B cell (primary cell): ENCODE results near the gene HHEX. TPM values are rescaled to one million over a fixed set of nuclear protein-coding genes. Genes with fewer than 3 reads are reported as not detected.

Source experiments
- ATAC-seq: fragments of 200-7000 bp; cut with Tn5 transposase; one replicate; pipeline ENCODE4 v1.10.0; 2021; ENCODE audit warnings: low read depth, mild to moderate bottlenecking, moderate number of reproducible peaks, moderate library complexity
- CTCF ChIA-PET: fragments of 350-600 bp; sonication (Branson Sonifier 250); formaldehyde crosslinking; loops from one replicate; lab custom pipeline; 2021; ENCODE audit warnings: antibody characterized with exemption, inconsistent platforms; lab: Charles Lee
- POLR2A ChIA-PET: fragments of 350-600 bp; sonication (Branson Sonifier 250); formaldehyde crosslinking; loops from one replicate; lab custom pipeline; 2021; ENCODE audit warnings: antibody characterized with exemption; lab: Charles Lee
- DNase-seq: peaks from one replicate; pipeline ENCODE4 v3.0.0; 2013
- H2AFZ ChIP-seq: 2 replicates; pipeline ENCODE4 v1.6.1; 2012; ENCODE audit warnings: mild to moderate bottlenecking, low read depth, low read length; ENCODE audit not compliant: insufficient read depth, poor library complexity, severe bottlenecking
- H3K27ac ChIP-seq, 2 donors: 1 replicate in 1 of 2; 2 replicates in 1 of 2; pipeline ENCODE4 v1.5.1; 2012 to 2013; ENCODE audit warnings: low read length in 2 of 2, mild to moderate bottlenecking in 2 of 2, moderate library complexity in 1 of 2
- H3K27me3 ChIP-seq, 4 experiments: fragments of 200-600 bp in 1 of 4; sonication (generic) in 1 of 4; replicated peaks in 1 of 4; 1 replicate in 2 of 4; 2 replicates in 2 of 4; pipeline versions ENCODE4 v1.6.1 to v1.7.0; 2013 to 2016; ENCODE audit warnings: low read length in 3 of 4, mild to moderate bottlenecking in 2 of 4, mixed read lengths in 1 of 4, moderate library complexity in 1 of 4; ENCODE audit not compliant: insufficient read depth in 4 of 4, control insufficient read depth in 3 of 4; ENCODE audit errors: control extremely low read depth in 1 of 4
- H3K36me3 ChIP-seq, 2 experiments: replicated peaks in 1 of 2; 1 replicate in 1 of 2; 2 replicates in 1 of 2; pipeline versions ENCODE4 v1.6.1 to v1.7.1; 2013; ENCODE audit warnings: low read length in 1 of 2; ENCODE audit not compliant: insufficient read depth in 2 of 2, control insufficient read depth in 1 of 2; ENCODE audit errors: control extremely low read depth in 1 of 2, extremely low read depth in 1 of 2
- H3K4me1 ChIP-seq, 2 donors: fragments of 200-600 bp in 1 of 2; sonication (generic) in 1 of 2; 1 replicate in 1 of 2; 2 replicates in 1 of 2; pipeline versions ENCODE4 v1.5.1 to v1.6.1; 2013 to 2017; ENCODE audit warnings: low read length in 2 of 2; ENCODE audit not compliant: control insufficient read depth in 2 of 2, insufficient read depth in 2 of 2
- H3K4me2 ChIP-seq: replicated peaks from 2 replicates; pipeline ENCODE3; 2012; ENCODE audit warnings: mild to moderate bottlenecking, low read depth, low read length; ENCODE audit not compliant: poor library complexity, severe bottlenecking
- H3K4me3 ChIP-seq, 5 experiments: fragments of 200-600 bp in 1 of 5; sonication (generic) in 1 of 5; 1 replicate in 3 of 5; 2 replicates in 2 of 5; pipeline versions ENCODE4 v1.5.1 to v1.7.0; 2011 to 2016; ENCODE audit warnings: low read length in 4 of 5, mild to moderate bottlenecking in 4 of 5, low read depth in 2 of 5, control low read depth in 1 of 5, moderate library complexity in 1 of 5; ENCODE audit not compliant: insufficient read depth in 1 of 5; ENCODE audit errors: control extremely low read depth in 1 of 5, extremely low read depth in 1 of 5
- H3K79me2 ChIP-seq: fragments of 200-600 bp; sonication (generic); one replicate; pipeline ENCODE4 v1.6.0; 2016; ENCODE audit warnings: low read length; ENCODE audit not compliant: control insufficient read depth, insufficient read depth
- H3K9ac ChIP-seq: fragments of 200-600 bp; sonication (generic); 2 replicates; pipeline ENCODE4 v1.6.1; 2017; ENCODE audit warnings: mild to moderate bottlenecking, low read length, moderate library complexity
- H3K9me3 ChIP-seq, 3 donors: one replicate each; pipeline versions ENCODE4 v1.6.1 to v1.7.1; 2013; ENCODE audit warnings: low read length in 2 of 3; ENCODE audit not compliant: control insufficient read depth in 2 of 3, insufficient read depth in 1 of 3; ENCODE audit errors: control extremely low read depth in 1 of 3
- H4K20me1 ChIP-seq: 2 replicates; pipeline ENCODE4 v1.6.0; 2012; ENCODE audit warnings: mild to moderate bottlenecking, low read length; ENCODE audit not compliant: insufficient read depth, control insufficient read depth, poor library complexity, severe bottlenecking
- H3K27ac Mint-ChIP-seq: one replicate; pipeline ENCODE4 v1.8.0; 2021; ENCODE audit warnings: mixed read lengths
- H3K27me3 Mint-ChIP-seq: one replicate; pipeline ENCODE4 v1.8.0; 2021; ENCODE audit warnings: mixed read lengths
- H3K4me1 Mint-ChIP-seq: one replicate; pipeline ENCODE4 v1.8.0; 2021; ENCODE audit warnings: mixed read lengths
- H3K4me3 Mint-ChIP-seq: one replicate; pipeline ENCODE4 v1.8.0; 2021; ENCODE audit warnings: mixed read lengths
- H3K9me3 Mint-ChIP-seq: one replicate; pipeline ENCODE4 v1.8.0; 2022; ENCODE audit warnings: mixed read lengths; ENCODE audit not compliant: insufficient read depth
- EZH2 ChIP-seq: IDR thresholded peaks from 2 replicates; pipeline ENCODE4 v1.6.1; 2012; ENCODE audit warnings: borderline replicate concordance, low read depth, mild to moderate bottlenecking, moderate library complexity, low read length; ENCODE audit not compliant: insufficient read depth, poor library complexity, severe bottlenecking
- WGBS: methylation state at CpG from one replicate; pipeline ENCODE4 v1.1.5; 2013; ENCODE audit warnings: missing lambda C conversion rate; ENCODE audit not compliant: insufficient coverage; 5-methylcytosine and 5-hydroxymethylcytosine counted together
- intact Hi-C: fragments of 100-400 bp; cut with micrococcal nuclease; formaldehyde crosslinking; loops from one replicate; pipeline ENCODE4 v1.10.0; 2022
- polyA plus RNA-seq: library from polyadenylated mRNA; depleted of rRNA; stranded (reverse); fragments of >200 nt; gene quantifications from 2 replicates; pipeline ENCODE4 v1.2.3, GENCODE V29; 2012
- total RNA-seq, 2 donors: library from RNA; stranded (reverse); fragments of 120-200 nt in 1 of 2; gene quantifications; 1 replicate in 1 of 2; 2 replicates in 1 of 2; pipeline versions ENCODE4 v1.2.3 to v1.2.4, GENCODE V29; 2013 to 2022
- TF ChIP-seq, protein P1 (sequence below): fragments of 200-600 bp; IDR thresholded peaks from one replicate; pipeline ENCODE4 v1.8.0; 2022; ENCODE audit warnings: antibody characterized with exemption, mild to moderate bottlenecking

The HHEX gene
- total and polyA plus RNA-seq, 2 donors (not counting 1 experiment from before 2014, with no cell fraction given), result 96.9 to 149 TPM

DNA sequence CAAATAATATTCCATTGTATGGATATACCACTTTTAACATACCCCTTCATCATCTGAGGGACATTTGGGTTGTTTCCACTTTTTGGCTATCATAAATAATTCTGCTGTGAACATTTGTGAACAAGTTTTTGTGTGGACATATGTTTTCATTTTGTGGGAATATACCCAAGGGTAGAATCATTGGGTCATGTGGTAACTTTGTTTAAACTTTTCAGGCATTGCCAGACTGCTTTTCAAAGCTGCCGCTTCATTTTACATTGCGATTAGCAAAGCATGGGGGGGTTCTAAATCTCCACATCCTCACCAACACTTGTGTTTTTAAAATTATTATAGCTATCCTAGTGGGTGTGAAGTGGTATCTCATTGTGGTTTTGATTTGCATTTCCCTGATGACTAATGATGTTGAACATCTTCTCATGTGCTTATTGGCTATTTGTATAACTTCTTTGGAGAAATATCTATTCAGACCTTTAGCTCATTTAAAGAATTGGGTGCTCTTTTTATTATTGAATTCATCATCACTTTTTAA lies 8.4 kb upstream of the HHEX start:
- DNase-seq (no peak), ATAC-seq (no peak)
- no peak overlapping the region for H3K27ac Mint-ChIP-seq
- peaks cover 18% of the 10 kb centered on the region for H3K4me1 Mint-ChIP-seq
- Histone ChIP-seq H3K36me3 (no peaks in the 10 kb centered on the region), H2AFZ (no peak overlapping the region), H3K9me3 (peaks cover 0 to 4% (median 0%) of the 10 kb centered on the region in 3 donors), H3K4me2 (no peak overlapping the region), H3K27me3 (no peaks in the 10 kb centered on the region), H3K9ac (no peak overlapping the region), H3K4me3 (no peak overlapping the region), H3K79me2 (peaks cover 7% of the 10 kb centered on the region), H4K20me1 (no peaks in the 10 kb centered on the region), H3K27ac (no peak overlapping the region), H3K4me1 (peaks cover 5 to 6% of the 10 kb centered on the region in 2 donors)
- intact Hi-C loops, result no loop called here
- no peaks in the 10 kb centered on the region for H3K27me3 Mint-ChIP-seq
- WGBS, result no CpG with 5 or more reads among the region's 2 CpGs
- ChIA-PET POLR2A (interaction anchor here (0.6 kb wide), 1 partner anchor 1164 kb away, joined by 3 read pairs; no protein-coding TSS in a partner anchor), CTCF (interaction anchor here (0.9 to 3.1 kb wide), 4 partner anchors 8 to 165 kb away, joined by 3 to 12 read pairs (median 5); partner anchors contain the start of gene HHEX)
- no peak for TF ChIP-seq EZH2
- TF ChIP-seq, protein P1, sequence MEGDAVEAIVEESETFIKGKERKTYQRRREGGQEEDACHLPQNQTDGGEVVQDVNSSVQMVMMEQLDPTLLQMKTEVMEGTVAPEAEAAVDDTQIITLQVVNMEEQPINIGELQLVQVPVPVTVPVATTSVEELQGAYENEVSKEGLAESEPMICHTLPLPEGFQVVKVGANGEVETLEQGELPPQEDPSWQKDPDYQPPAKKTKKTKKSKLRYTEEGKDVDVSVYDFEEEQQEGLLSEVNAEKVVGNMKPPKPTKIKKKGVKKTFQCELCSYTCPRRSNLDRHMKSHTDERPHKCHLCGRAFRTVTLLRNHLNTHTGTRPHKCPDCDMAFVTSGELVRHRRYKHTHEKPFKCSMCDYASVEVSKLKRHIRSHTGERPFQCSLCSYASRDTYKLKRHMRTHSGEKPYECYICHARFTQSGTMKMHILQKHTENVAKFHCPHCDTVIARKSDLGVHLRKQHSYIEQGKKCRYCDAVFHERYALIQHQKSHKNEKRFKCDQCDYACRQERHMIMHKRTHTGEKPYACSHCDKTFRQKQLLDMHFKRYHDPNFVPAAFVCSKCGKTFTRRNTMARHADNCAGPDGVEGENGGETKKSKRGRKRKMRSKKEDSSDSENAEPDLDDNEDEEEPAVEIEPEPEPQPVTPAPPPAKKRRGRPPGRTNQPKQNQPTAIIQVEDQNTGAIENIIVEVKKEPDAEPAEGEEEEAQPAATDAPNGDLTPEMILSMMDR, result no peak
- peaks cover 13% of the 10 kb centered on the region for H3K9me3 Mint-ChIP-seq
- no peak overlapping the region for H3K4me3 Mint-ChIP-seq

DNA sequence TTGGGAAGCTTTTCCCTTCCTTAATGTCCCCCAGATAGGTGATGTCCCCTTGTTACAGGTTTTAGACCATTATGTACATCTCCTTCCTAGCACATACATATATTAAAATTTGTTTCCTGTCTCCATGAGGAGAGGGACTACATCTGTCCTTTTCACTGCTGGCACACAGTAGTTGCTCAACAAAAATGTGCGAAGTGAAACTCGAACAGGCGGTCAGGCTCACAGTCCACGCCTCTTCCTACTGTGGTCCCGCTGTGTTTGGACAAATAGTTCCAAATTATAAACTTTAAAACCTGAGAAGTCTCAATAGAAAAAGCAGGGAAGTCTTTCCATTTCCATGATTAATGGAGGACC lies 1.2 kb upstream of the HHEX start:
- no peak for DNase-seq
- Histone ChIP-seq H3K4me3 (peak overlapping the region; percentile 39 to 95 (median 76)), H3K4me1 (peaks cover 16 to 22% of the 10 kb centered on the region in 2 donors), H3K27me3 (no peaks in the 10 kb centered on the region), H3K9me3 (peaks cover 0 to 7% (median 0%) of the 10 kb centered on the region in 3 donors), H3K36me3 (peaks cover 3 to 18% of the 10 kb centered on the region in 2 experiments), H3K79me2 (peaks cover 49% of the 10 kb centered on the region), H3K27ac (peak overlapping the region in 1 of 2 donors; percentile 72), H4K20me1 (peaks cover 4% of the 10 kb centered on the region), H2AFZ (peak overlapping the region; percentile 92), H3K9ac (peak overlapping the region; percentile 76), H3K4me2 (peak overlapping the region; percentile 94)
- WGBS, result 53% methylated on average over 3 of the region's 5 CpGs
- Mint-ChIP-seq H3K27ac (peak overlapping the region; percentile 94), H3K4me1 (peaks cover 41% of the 10 kb centered on the region), H3K4me3 (peak overlapping the region; percentile 96), H3K27me3 (no peaks in the 10 kb centered on the region), H3K9me3 (peaks cover 13% of the 10 kb centered on the region)
- CTCF ChIA-PET, result interaction anchor here (1.3 to 8.1 kb wide), 12 partner anchors 42 to 192 kb away, joined by 3 to 73 read pairs (median 5); partner anchors contain the start of gene EXOC6
- intact Hi-C loops, result loop anchor here (2.0 kb wide), 1 partner anchor 808 kb away; the partner anchor contains the start of gene CEP55
- POLR2A ChIA-PET, result interaction anchor here (0.6 to 5.3 kb wide), 5 partner anchors 22 to 160 kb away, joined by 5 to 61 read pairs (median 38); partner anchors contain the start of genes EXOC6 and KIF11
- TF ChIP-seq EZH2, result no peak
- TF ChIP-seq, protein P1, result no peak
- no peak for ATAC-seq
